HCT116 (cell line): ENCODE results near the gene TRIM24. TPM values are rescaled to one million over a fixed set of nuclear protein-coding genes. Genes with fewer than 3 reads are reported as not detected.

Experiments used
- ATAC-seq: fragments of 200-7000 bp; cut with Tn5 transposase; 2 replicates; pipeline ENCODE4 v1.9.1; 2020; ENCODE audit warnings: mild to moderate bottlenecking, moderate library complexity
- BruUV-seq: library from RNA; stranded (reverse); fragments of 400-500 nt; replicated peaks from 2 replicates; lab custom pipeline; 2021; lab: Mats Ljungman, UMichigan
- CTCF ChIA-PET: fragments of 300-600 bp; sonication (Branson Sonifier 250); formaldehyde crosslinking; loops from one replicate; lab custom pipeline; 2021; ENCODE audit warnings: antibody characterized with exemption; lab: Charles Lee
- POLR2A ChIA-PET: fragments of 300-600, 350-600 bp; sonication (Branson Sonifier 250); formaldehyde crosslinking; loops from one replicate; lab custom pipeline; 2021; ENCODE audit warnings: antibody characterized with exemption; lab: Charles Lee
- RAD21 ChIA-PET, 2 experiments: fragments of 300-600 bp; sonication (Branson Sonifier 250); formaldehyde crosslinking; loops; one replicate each; lab custom pipeline; 2023; ENCODE audit warnings: low total read pairs in 2 of 2; ENCODE audit not compliant: uncharacterized antibody in 2 of 2, unreplicated experiment in 2 of 2, low non-redundant PET in 1 of 2; lab: Charles Lee
- DNase-seq: peaks from one replicate; pipeline ENCODE4 v3.0.0-alpha.2; 2010; ENCODE audit warnings: low read depth, low spot score
- H2AFZ ChIP-seq: fragments of 200-600 bp; shearing (Covaris generic), sonication (generic); 2 replicates; pipeline ENCODE4 v1.6.1; 2017; ENCODE audit warnings: low read depth, mixed run types, mixed read lengths, antibody characterized with exemption, low read length; ENCODE audit not compliant: poor library complexity, severe bottlenecking
- H3K27ac ChIP-seq: 2 replicates; pipeline ENCODE4 v1.5.1; 2012; ENCODE audit warnings: low read depth, low read length
- H3K27me3 ChIP-seq: fragments of 200-600 bp; sonication (generic); 2 replicates; pipeline ENCODE4 v1.6.1; 2016; ENCODE audit warnings: mixed run types, low read length, mixed read lengths; ENCODE audit not compliant: insufficient read depth
- H3K36me3 ChIP-seq, 2 experiments: fragments of 200-500 bp in 1 of 2; fragments of 200-600 bp in 1 of 2; sonication (Bioruptor generic) in 1 of 2; sonication (generic) in 1 of 2; 2 replicates each; pipeline versions ENCODE4 v1.5.1 to v1.6.1; 2014 to 2016; ENCODE audit warnings: low read length in 2 of 2, inconsistent platforms in 1 of 2, mixed read lengths in 1 of 2, mixed run types in 1 of 2; ENCODE audit not compliant: insufficient read depth in 2 of 2, control insufficient read depth in 1 of 2
- H3K4me1 ChIP-seq, 2 experiments: fragments of 200-600 bp in 1 of 2; sonication (generic) in 1 of 2; 2 replicates each; pipeline versions ENCODE4 v1.5.1 to v1.6.1; 2012 to 2017; ENCODE audit warnings: low read length in 2 of 2, inconsistent platforms in 1 of 2, mild to moderate bottlenecking in 1 of 2, mixed read lengths in 1 of 2, mixed run types in 1 of 2, moderate library complexity in 1 of 2; ENCODE audit not compliant: insufficient read depth in 2 of 2, control insufficient read depth in 1 of 2
- H3K4me2 ChIP-seq: fragments of 200-600 bp; sonication (generic); 2 replicates; pipeline ENCODE4 v1.6.1; 2017; ENCODE audit warnings: mixed run types, low read length, mixed read lengths
- H3K4me3 ChIP-seq, 2 experiments: fragments of 200-600 bp in 1 of 2; sonication (generic) in 1 of 2; replicated peaks in 1 of 2; 2 replicates each; pipeline ENCODE4 v1.5.1; 2011 to 2016; ENCODE audit warnings: low read length in 2 of 2, control low read depth in 1 of 2, low read depth in 1 of 2, mild to moderate bottlenecking in 1 of 2, mixed read lengths in 1 of 2, mixed run types in 1 of 2
- H3K79me2 ChIP-seq: fragments of 200-600 bp; sonication (generic); 2 replicates; pipeline ENCODE4 v1.6.1; 2017; ENCODE audit warnings: mild to moderate bottlenecking, mixed run types, low read length, moderate library complexity, mixed read lengths; ENCODE audit not compliant: insufficient read depth
- H3K9ac ChIP-seq: fragments of 200-600 bp; sonication (generic); 2 replicates; pipeline ENCODE4 v1.6.1; 2016; ENCODE audit warnings: low read length, mixed read lengths
- H3K9me2 ChIP-seq: fragments of 200-600 bp; sonication (generic), shearing (Covaris generic); 2 replicates; pipeline ENCODE4 v1.6.1; 2017; ENCODE audit warnings: mixed run types, mild to moderate bottlenecking, moderate library complexity; ENCODE audit not compliant: insufficient read depth
- H3K9me3 ChIP-seq, 2 experiments: fragments of 200-500 bp in 1 of 2; fragments of 200-600 bp in 1 of 2; sonication (Bioruptor generic) in 1 of 2; sonication (generic) in 1 of 2; 2 replicates each; pipeline ENCODE4 v1.6.1; 2014 to 2017; ENCODE audit warnings: low read length in 2 of 2, mixed read lengths in 2 of 2, inconsistent platforms in 1 of 2, low read depth in 1 of 2, mild to moderate bottlenecking in 1 of 2, mixed run types in 1 of 2, moderate library complexity in 1 of 2; ENCODE audit not compliant: control insufficient read depth in 1 of 2, insufficient read depth in 1 of 2
- H4K20me1 ChIP-seq: fragments of 200-600 bp; sonication (generic), shearing (Covaris generic); 2 replicates; pipeline ENCODE4 v1.6.1; 2017; ENCODE audit warnings: mixed run types, mild to moderate bottlenecking, moderate library complexity; ENCODE audit not compliant: insufficient read depth
- ATF3 ChIP-seq: IDR thresholded peaks from 2 replicates; pipeline ENCODE4 v1.6.1; 2012
- EGR1 ChIP-seq: IDR thresholded peaks from 2 replicates; pipeline ENCODE4 v1.6.1; 2012; ENCODE audit warnings: low read depth
- ELF1 ChIP-seq: IDR thresholded peaks from 2 replicates; pipeline ENCODE4 v1.6.1; 2012; ENCODE audit warnings: low read depth, borderline replicate concordance
- EZH2phosphoT487 ChIP-seq: fragments of 200-600 bp; IDR thresholded peaks from 2 replicates; pipeline ENCODE4 v1.6.1; 2018; ENCODE audit warnings: antibody characterized with exemption, borderline replicate concordance
- JUND ChIP-seq: IDR thresholded peaks from 2 replicates; pipeline ENCODE4 v1.6.1; 2012
- POLR2A ChIP-seq: IDR thresholded peaks from 2 replicates; pipeline ENCODE4 v1.7.0; 2011; ENCODE audit warnings: borderline replicate concordance; ENCODE audit not compliant: insufficient read depth, insufficient read length; ENCODE audit errors: extremely low read depth
- POLR2AphosphoS5 ChIP-seq: IDR thresholded peaks from 2 replicates; pipeline ENCODE4 v1.6.1; 2011; ENCODE audit warnings: mild to moderate bottlenecking, low read depth, low read length, moderate library complexity
- RAD21 ChIP-seq: IDR thresholded peaks from 2 replicates; pipeline ENCODE4 v1.6.1; 2012; ENCODE audit warnings: low read depth, mild to moderate bottlenecking
- REST ChIP-seq: IDR thresholded peaks from 2 replicates; pipeline ENCODE4 v1.6.1; 2012; ENCODE audit warnings: low read depth
- SIN3A ChIP-seq: IDR thresholded peaks from 2 replicates; pipeline ENCODE4 v1.6.1; 2012; ENCODE audit warnings: low read depth
- TCF7L2 ChIP-seq: IDR thresholded peaks from 2 replicates; pipeline ENCODE4 v1.7.0; 2011; ENCODE audit warnings: borderline replicate concordance, inconsistent platforms; ENCODE audit not compliant: insufficient read depth, insufficient read length; ENCODE audit errors: extremely low read depth
- YY1 ChIP-seq: IDR thresholded peaks from 2 replicates; pipeline ENCODE4 v1.6.1; 2011; ENCODE audit warnings: low read length, low read depth, moderate library complexity, mild to moderate bottlenecking; ENCODE audit not compliant: insufficient replicate concordance; ENCODE audit errors: extremely low read depth
- ZBTB33 ChIP-seq: IDR thresholded peaks from 2 replicates; pipeline ENCODE4 v1.6.1; 2011; ENCODE audit warnings: mild to moderate bottlenecking, low read length, moderate library complexity; ENCODE audit not compliant: insufficient replicate concordance; ENCODE audit errors: extremely low read depth
- ZNF274 ChIP-seq: fragments of 200-500 bp; sonication (Bioruptor generic); IDR thresholded peaks from 2 replicates; pipeline ENCODE4 v1.6.1; 2014; ENCODE audit warnings: mild to moderate bottlenecking, low read depth, low read length, inconsistent platforms
- intact Hi-C: fragments of 100-400 bp; cut with micrococcal nuclease; formaldehyde crosslinking; loops from 2 replicates; pipeline ENCODE4 v1.10.0; 2022
- total RNA-seq: library from RNA; stranded (reverse); gene quantifications from one replicate; pipeline ENCODE4 v1.2.1, GENCODE V29; 2021; ENCODE audit not compliant: unreplicated experiment
- TF ChIP-seq, protein P1 (sequence below), 3 experiments: fragments of 200-600 bp in 1 of 3; sonication (generic) in 1 of 3; IDR thresholded peaks in 2 of 3; conservative IDR thresholded peaks in 1 of 3; 2 replicates each; pipeline ENCODE4 v1.5.1; 2012 to 2017; ENCODE audit warnings: low read depth in 2 of 3, low read length in 2 of 3, antibody characterized with exemption in 1 of 3, borderline replicate concordance in 1 of 3, control low read depth in 1 of 3, mild to moderate bottlenecking in 1 of 3, mixed read lengths in 1 of 3, mixed run types in 1 of 3, moderate library complexity in 1 of 3; ENCODE audit not compliant: insufficient read depth in 1 of 3
- TF ChIP-seq, protein P2 (sequence below): IDR thresholded peaks from 2 replicates; pipeline ENCODE4 v1.6.1; 2012

TRIM24 gene
- total RNA-seq, 1 experiment from 2014 or later = 12.8 TPM

DNA sequence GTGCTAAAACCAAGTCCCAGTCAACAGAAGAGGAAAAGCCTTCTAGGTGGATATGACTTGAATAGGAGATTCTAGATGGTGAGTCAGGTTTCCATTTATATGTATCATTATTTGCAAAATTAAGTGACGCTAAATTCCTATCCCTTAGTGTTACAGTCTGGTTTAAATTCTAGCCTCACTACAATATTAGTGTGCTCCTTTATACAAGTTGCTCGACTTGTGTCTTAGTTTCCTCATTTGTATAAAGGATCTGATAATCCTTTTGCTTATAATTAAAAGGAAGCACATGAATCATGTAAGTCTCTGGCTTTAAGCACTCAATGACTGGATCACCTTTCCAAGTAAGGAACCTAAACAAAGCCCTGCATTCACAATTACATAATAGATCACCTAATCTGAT lies 135.4 kb downstream of the TRIM24 start:
- Histone ChIP-seq H3K27me3 (no peaks in the 10 kb centered on the region), H3K27ac (no peak overlapping the region)
- TF ChIP-seq RAD21 (no peak), POLR2A (no peak), ELF1 (no peak), REST (no peak), TCF7L2 (no peak), EZH2phosphoT487 (no peak), YY1 (no peak), ZBTB33 (no peak), ATF3 (no peak), SIN3A (no peak), EGR1 (no peak), POLR2AphosphoS5 (no peak), JUND (no peak), ZNF274 (no peak)
- TF ChIP-seq, protein P1, sequence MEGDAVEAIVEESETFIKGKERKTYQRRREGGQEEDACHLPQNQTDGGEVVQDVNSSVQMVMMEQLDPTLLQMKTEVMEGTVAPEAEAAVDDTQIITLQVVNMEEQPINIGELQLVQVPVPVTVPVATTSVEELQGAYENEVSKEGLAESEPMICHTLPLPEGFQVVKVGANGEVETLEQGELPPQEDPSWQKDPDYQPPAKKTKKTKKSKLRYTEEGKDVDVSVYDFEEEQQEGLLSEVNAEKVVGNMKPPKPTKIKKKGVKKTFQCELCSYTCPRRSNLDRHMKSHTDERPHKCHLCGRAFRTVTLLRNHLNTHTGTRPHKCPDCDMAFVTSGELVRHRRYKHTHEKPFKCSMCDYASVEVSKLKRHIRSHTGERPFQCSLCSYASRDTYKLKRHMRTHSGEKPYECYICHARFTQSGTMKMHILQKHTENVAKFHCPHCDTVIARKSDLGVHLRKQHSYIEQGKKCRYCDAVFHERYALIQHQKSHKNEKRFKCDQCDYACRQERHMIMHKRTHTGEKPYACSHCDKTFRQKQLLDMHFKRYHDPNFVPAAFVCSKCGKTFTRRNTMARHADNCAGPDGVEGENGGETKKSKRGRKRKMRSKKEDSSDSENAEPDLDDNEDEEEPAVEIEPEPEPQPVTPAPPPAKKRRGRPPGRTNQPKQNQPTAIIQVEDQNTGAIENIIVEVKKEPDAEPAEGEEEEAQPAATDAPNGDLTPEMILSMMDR (IDR thresholded peaks at IDR 0.05 in 2 of 3, conservative IDR thresholded peaks at IDR 0.05 in 1 of 3; ENCODE audit: borderline replicate concordance in 1 of 3, insufficient read depth in 1 of 3, low read depth in 2 of 3, low read length in 2 of 3) = no peak
- TF ChIP-seq, protein P2, sequence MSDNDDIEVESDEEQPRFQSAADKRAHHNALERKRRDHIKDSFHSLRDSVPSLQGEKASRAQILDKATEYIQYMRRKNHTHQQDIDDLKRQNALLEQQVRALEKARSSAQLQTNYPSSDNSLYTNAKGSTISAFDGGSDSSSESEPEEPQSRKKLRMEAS = no peak
- TF ChIP-seq, all 23 proteins: peak for 0
- no TSS peak for BruUV-seq
- POLR2A ChIA-PET = no interaction called here
- Histone ChIP-seq H2AFZ (no peak overlapping the region), H3K4me3 (no peak overlapping the region), H3K9ac (no peak overlapping the region), H3K9me3 (no peaks in the 10 kb centered on the region), H3K9me2 (no peaks in the 10 kb centered on the region), H3K4me2 (no peak overlapping the region), H3K36me3 (no peaks in the 10 kb centered on the region), H3K79me2 (no peaks in the 10 kb centered on the region), H4K20me1 (no peaks in the 10 kb centered on the region), H3K4me1 (no peaks in the 10 kb centered on the region)
- ATAC-seq (no peak), DNase-seq (no peak)
- CTCF ChIA-PET = no interaction called here
- intact Hi-C loops = no loop called here
- RAD21 ChIA-PET = no interaction called here
